GM21717 (cell line): ENCODE measurements around the gene KIF14.
A peak's percentile ranks its signal among the peaks of the same experiment; 100 is the strongest.
"Not testable (repeated sequence)": the region's sequence is repeated elsewhere in the genome, so short reads cannot be mapped to it uniquely, and the experiment has no call there.

ENCODE experiments used
- ATAC-seq: cut with Tn5 transposase; IDR thresholded peaks from one replicate; pipeline ENCODE4 v1.9.1; 2021; ENCODE audit warnings: mild to moderate bottlenecking, moderate library complexity; ENCODE audit not compliant: unreplicated experiment

Gene KIF14

DNA sequence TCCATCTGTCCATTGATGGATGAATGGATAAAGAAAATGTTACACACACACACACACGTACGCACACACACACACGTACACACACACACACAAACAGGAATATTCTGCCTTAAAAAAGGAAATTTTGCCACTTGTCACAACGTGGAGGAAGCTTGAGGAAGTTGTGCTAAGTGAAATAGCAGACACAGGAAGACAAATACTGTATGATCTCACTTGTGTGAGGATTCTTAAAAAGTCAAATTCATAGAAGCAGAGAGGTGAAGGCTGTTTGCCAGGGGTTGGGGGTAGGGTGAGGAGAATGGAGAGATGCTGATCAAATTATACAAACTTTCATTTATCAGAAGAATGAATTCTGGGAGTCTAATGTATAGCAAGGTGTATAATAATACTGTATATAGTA, 73.2 kb downstream of the KIF14 start:
- no peak for ATAC-seq

DNA sequence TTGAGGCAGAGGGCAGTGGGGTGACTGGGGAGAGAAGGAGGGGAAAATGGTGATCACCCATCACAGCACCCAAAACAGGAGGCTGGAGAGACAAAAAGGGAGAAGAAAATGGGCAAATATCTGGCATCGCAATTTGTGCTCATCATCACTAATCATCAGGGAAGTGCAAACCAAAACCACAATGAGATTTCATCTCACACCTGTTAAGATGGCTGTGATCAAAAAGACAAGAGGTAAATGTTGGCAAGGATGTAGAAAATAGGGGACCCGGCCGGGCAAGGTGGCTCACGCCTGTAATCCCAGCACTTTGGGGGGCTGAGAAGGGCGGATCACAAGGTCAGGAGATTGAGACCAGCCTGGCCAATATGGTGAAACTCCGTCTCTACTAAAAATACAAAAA, 74.0 kb downstream of the KIF14 start:
- ATAC-seq: no peak

DNA sequence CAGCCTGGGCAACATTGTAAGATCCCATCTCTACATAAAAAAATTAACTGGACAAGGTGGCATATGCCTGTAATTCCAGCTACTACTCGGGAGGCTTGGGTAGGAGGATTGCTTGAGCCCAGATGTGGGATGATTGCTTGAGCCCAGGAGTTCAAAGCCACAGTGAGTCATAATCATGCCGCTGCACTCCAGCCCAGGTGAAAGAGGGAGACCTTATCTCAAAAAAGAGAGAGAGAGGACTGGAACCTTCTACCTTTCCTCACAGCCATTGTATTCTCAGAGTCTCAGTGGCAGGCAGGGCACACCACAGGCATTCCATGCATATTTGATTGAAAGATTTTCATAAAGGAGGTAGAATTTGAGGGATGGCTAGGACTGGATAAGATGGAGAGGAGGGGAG, 78.4 kb downstream of the KIF14 start:
- no peak for ATAC-seq

DNA sequence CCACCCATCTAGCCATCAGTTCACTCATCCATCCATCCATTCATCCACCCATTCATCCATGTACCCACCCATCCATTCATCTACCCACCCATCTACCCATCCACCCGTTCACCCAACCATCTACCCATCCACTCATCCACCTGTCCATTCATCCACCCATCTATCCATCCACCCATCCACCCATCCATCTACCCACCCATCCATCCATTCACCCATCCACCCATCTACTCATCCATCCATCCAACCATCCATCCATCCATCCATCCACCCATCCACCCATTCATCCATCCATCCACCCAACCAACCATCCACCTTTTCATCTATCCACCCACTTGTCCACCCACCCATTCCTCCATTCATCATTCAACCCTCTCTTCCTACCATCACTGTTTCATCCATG, 80.3 kb downstream of the KIF14 start:
- ATAC-seq: no peak

DNA sequence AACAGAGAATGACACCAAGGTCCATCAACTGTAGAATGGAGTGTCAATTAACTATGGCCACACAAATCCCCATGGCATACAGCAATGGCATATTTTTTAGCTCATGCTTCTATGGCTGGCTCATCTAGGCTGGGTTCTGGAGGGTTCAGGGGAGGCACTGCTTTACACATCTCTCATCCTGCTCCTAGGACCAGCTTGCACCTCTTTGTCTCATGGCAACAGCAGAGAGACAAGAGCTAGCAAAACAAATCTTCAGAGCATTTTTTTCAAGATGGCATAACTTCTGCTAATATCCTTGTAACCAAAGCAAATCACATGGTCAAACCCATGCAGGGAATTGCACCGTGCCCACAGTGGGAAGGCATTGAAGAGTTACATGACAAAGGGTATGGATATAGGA, 82.4 kb downstream of the KIF14 start:
- no peak for ATAC-seq

DNA sequence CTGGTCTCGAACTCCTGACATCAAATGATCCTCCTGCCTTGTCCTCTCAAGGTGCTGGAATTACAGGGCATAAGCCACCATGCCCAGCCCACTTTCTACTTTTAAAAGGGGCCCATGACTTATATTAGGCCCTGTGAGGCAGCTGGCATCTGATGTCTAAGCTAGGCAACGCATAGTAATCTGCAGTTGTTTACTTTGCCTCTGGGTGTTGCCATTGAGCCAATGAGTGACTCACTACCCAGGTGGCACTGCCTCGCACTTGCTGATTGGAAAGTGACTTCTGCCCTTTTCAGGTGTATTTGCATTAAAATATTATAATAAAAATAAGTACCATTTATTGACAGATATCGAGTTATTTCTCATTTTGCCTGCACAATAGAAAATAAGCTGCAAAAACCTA, 84.9 kb downstream of the KIF14 start:
- peak; percentile 81 for ATAC-seq

DNA sequence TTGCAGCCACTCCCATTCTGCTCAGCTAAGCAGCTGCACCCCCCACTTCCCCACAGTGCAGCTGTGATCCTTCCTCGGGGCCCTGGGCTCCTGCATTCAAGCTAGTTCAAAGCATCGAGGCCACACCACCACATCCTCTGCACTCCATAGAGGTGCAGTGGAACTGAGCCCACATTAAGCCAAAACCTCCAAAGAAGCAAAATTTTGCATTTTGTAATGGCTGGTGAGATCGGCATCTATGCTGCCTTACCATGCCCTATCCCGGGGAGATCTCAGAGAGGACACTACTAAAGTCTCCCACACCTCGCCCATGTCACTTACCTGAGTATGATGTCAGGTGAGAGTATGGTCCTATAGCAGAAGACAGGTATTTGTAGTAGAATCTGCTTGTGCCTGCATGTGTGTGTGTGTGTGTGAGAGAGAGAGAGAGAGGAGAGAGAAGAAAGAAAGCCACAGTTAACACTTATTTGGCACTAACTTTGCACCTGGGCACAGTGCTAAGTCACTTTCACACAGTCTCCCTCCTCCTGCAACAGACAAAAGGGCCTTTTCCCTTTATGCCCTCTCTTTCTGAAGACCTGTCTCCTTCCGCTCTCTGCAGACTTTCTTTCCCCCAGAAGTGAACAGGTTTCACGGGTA, 89.8 kb downstream of the KIF14 start:
- ATAC-seq: no peak

DNA sequence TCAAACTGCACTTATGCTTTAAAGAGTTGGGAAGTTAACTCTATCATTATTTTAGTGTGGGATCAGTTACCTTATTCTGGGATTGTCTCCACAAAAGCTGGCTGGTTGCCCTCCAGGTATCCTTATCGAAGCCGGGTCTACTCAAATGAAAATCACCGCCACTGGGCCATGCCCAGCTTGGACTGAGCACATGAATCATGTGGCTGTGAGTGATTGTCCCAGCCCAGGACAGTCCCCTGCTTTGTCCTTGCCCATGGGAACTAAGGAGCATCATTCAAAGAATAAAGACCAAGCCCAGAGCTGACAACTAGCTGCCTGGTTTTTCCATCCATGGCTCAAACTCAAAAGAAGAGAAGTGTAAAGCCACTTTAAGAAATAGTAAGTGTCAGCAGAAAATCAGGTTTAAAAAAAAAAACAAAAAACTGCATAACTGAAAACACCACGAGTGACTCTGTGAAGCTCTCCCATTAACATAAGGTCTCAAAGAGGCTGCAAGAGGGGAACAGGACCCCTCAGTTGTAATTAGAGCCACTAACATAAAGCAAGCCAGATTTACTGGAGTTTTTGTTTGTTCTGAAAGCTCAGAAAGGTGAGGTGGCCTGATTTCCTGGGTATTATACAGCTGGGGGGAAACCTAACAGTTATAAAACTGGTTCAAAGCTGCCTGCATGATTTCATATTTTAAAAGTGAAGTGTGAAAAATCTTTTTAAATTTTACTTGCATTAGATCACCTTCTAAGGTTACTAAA, 91.5 kb downstream of the KIF14 start:
- no peak for ATAC-seq

DNA sequence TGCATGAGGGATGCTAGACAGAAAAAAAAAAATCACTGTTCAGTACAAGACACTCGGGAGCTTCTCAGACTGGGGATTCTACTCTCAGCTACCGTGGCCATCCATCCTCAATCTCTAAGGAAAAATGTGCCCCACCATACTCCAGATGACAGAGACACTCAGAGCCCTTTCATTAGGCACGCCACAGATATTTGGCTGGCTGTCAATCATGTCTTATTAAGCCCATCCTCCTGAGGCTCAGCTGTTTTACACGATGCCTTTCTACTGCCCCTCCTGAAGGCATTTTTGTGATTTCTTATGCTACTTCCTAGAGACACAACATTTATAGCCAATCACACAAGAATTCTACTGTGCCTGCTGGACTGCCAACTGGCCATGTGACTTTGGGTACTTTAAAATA, 92.9 kb downstream of the KIF14 start:
- no peak for ATAC-seq

DNA sequence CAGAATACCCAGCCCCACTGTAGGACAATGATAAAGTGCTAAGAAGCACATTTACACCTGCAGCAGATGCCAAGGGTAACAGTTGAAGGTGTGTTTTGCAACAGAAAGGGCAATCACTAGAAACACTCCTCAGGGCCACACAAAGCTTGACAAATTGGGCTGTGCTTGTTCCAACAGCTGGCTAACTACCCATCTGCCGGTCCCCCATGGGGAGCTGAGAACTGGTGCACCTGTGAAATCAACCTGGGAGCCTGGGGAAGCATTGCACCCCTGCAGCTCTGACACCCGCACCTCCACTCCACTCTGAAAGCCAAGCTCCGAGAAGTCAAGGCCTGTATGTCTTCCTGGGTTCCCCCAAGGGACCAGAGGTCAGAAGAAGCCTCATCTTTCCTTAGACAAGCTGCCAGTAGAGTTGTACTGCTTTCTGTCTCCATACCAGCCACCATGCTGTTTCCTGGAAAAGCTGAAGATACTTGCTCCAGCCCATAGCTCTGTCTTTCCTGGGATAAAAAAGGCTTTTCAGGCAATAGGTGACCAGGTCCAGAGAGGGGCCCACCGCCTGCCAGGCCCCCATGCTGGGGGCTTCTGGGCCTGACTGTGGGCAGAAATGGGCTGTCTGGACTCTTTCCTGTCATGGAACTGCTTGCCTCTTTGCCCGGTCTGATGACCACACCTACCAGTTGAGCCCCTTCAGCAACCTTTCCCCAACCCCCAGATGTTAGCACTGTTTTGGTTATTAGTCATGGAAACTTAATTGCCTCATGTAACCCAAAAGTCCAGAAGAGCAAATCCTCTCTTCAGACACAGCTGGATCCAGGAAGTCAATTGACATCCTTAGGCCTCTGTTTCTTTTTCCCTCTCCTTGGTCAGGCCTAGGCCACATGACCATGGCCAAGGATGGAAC, 93.6 kb downstream of the KIF14 start:
- no peak for ATAC-seq

DNA sequence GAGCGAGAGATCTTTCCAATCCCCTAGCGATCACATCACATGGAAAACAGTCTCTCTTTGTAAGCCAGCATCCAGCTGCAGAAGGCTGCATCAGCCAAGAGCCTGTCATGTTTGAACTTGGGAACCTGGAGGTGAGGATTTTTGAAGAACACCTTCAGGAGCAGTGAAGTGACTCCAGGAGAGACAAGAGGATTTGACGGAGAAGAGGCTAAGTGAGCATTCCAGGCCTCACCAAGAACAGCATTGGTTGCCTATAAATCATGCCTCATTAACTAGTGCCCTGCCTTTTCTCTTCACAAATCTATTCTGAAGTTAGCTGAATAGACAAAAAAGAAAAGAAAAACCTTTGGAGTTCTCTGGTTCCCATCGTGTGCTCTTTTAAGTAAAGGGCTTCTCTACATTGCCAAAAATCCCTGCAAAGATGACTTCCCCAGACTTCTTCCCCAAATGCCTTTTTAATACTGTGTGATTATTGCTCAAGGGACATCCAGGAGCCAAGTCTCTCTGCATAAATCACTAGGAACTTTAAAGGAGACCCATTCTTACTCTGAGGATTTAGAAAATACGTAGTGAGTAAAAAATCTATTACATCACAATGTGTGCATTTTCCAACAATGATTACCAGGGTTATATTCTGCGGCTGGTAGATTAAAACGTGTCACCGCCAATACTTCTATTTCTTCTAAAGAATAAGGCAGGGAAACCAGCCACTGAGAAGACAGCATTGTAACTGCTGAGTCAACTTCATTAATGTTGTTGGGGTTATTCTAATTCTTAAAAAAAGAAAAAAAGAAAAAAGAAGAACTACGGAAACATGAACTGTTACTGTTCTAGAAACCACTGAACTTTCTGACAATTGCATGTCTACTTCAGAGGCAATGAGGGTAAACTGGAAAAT, 95.2 kb downstream of the KIF14 start:
- peak; percentile 47 for ATAC-seq

DNA sequence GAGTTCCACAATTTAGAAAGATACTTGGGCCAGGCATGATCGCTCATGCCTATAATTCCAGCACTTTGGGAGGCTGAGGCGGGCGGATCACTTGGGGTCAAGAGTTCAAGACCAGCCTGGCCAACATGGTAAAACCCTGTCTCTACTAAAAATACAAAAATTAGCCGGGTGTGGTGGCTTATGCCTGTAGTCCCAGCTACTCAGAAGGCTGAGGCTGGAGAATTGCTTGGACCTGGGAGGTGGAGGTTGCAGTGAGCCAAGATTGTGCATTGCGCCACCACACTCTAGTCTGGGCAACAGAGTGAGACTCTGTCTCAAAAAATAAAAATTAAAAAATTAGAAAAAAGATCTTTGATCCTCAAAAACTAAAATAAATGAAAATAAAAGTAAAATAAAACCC, 96.0 kb downstream of the KIF14 start:
- ATAC-seq: not testable (repeated sequence)

DNA sequence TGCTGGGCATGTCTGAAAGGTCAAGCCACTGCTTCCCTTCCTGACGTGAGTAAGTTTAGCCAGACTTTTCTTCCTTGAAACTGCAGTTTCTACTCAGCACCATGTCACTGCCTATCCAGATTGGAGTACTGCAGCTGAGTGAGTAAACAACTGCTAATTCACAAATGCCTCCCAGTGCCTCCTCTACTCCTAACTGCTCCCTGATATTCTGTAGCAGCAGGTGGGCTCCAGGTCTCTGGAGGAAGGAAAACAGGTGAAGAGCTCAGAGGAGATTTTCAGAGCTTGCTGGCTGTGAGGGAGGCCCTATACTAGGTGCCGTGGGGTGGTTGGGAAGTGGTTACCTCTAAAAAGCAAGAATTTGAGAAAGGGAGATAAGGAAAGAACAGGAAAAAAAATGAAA, 96.5 kb downstream of the KIF14 start:
- no peak for ATAC-seq

DNA sequence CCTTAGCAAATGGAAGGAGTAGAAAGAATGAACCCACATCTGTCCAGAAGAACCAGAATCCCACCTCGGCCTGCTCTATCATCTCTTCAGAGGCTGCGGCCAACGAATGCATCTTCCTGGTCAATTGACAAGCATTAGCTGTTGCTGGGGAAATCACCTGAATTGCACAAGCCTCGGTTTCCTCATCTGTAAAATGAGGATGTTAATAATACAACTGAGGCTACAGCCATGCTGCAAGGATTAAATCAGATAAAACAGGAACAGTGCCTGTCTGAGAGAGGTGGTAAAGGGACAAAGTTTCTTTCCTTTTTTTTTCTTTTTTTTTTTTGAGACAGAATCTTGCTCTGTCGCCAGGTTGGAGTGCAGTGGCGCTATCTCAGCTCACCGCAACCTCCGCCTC, 99.8 kb downstream of the KIF14 start:
- ATAC-seq: no peak

DNA sequence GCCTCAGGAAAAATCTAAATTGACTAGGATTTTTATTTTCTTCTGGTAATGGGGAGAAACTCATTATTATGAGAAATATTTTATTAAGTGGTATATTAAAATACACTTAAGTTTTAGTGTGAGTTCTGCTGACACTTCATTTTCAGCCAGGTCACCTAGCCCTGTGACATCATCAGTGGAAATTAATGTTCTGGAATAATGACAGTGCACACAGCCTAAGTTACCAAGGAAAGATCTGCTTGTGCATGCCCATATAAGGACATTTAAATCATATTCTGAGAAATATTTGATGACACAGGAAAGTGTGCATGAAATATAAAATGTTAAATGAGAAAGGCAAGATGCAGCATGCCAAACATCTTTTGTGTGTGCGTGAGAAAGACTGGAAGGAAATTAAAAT, 102.0 kb downstream of the KIF14 start:
- no peak for ATAC-seq

DNA sequence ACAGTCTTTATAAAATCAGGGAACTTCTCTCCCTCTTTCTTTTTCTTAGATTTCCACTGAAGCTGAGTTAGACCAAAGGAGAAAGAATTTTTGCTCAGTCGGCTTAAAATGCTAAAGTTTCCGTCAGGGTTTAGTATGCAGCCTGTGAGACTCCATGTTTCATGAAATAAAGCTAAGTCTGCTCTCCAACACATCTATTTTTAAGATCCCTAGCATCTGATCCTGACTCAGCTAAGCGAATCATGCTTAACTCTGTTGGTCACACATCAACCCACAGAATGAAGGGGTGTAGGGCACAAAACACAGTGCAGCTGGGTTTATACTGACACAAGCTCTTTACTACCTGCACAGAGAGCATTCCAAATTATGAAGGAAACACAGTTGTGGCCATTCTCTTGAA, 108.4 kb downstream of the KIF14 start:
- ATAC-seq: no peak

DNA sequence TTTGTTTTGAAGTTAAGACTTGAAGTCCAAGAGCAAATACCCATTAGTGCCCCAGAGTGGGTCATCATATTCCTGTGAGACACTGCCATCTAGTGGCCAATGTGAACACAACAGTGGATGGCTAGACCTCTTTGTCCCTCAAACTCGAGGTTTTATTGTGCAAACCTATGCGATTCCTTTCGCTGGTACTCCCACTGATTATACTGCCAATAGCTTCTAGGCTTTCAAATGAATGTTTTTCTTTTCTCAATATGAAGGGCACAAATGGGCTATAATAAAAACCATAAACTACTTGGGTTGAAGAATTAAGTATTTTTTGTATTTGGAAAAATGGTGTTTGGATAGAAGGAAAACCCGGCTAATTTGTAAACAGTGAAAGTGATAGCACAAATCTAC, 110.3 kb downstream of the KIF14 start:
- peak; percentile 89 for ATAC-seq

DNA sequence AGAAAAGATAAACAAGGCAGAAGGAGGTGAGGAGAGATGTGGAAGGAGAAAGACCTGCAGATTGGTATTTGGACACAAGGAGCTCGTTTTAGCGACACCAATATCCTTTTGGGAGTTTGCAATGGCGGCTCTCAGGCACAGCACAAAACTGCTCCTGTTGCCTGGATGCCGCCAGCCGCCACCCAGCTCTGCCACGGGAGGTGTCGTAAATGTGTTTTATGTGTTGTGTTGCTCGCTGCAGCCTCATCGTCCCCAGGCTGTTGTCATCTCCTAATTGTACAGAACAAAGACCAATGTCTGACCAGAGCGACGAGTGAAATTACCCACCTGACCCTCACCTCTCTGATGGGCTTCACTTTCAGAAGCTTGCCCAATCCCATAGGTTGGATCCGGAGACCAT, 114.1 kb downstream of the KIF14 start:
- no peak for ATAC-seq

DNA sequence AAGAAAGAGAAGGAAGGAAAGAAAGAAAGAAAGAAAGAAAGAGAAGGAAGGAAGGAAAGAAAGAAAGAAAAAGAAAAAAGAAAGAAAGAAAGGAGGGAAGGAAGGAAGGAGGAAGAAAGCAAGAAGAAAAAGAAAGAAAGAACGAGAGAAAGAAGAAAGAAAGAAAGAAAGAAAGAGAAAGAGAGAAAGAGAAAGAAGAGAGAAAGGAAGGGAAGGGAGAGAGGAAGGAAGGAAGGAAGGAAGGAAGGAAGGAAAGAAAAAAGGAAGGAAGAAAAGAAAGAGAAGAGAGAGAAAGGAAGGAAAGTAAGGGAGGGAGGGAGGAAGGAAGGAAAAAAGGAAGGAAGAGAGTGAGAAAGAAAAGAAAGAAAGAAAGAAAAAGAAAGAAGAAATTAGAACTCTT, 115.3 kb downstream of the KIF14 start:
- no peak for ATAC-seq
